Astrocyte (in vitro differentiated cells and primary cell): ENCODE results near the gene E2F2. TPM values are rescaled to one million over a fixed set of nuclear protein-coding genes. Genes with fewer than 3 reads are reported as not detected.
"Not testable (repeated sequence)": the region's sequence is repeated elsewhere in the genome, so short reads cannot be mapped to it uniquely, and the experiment has no call there.

Experiments used
- DNase-seq: peaks from one replicate; pipeline ENCODE4 v3.0.0-alpha.2; 2010; ENCODE audit warnings: low read depth
- FAIRE-seq: peaks from 2 replicates; lab custom pipeline; 2011; peaks lifted over from hg19 to GRCh38; lab: Jason Lieb, UNC
- H2AFZ ChIP-seq: 2 replicates; pipeline ENCODE4 v1.6.0; 2012; ENCODE audit warnings: low read depth, low read length, inconsistent platforms
- H3K27ac ChIP-seq: 2 replicates; pipeline ENCODE4 v1.5.1; 2011; ENCODE audit warnings: low read depth, low read length, inconsistent platforms
- H3K27me3 ChIP-seq: 2 replicates; pipeline ENCODE4 v1.6.0; 2011; ENCODE audit warnings: low read length, inconsistent platforms; ENCODE audit not compliant: insufficient read depth
- H3K36me3 ChIP-seq: 2 replicates; pipeline ENCODE4 v1.5.1; 2011; ENCODE audit warnings: low read length, inconsistent platforms; ENCODE audit not compliant: insufficient read depth
- H3K4me1 ChIP-seq: 2 replicates; pipeline ENCODE4 v1.5.1; 2011; ENCODE audit warnings: low read length, inconsistent platforms; ENCODE audit not compliant: insufficient read depth
- H3K4me2 ChIP-seq: 2 replicates; pipeline ENCODE4 v1.6.0; 2012; ENCODE audit warnings: low read length, inconsistent platforms
- H3K4me3 ChIP-seq: 2 replicates; pipeline ENCODE4 v1.5.1; 2011; ENCODE audit warnings: low read depth, mild to moderate bottlenecking, low read length, inconsistent platforms; ENCODE audit not compliant: insufficient read depth
- H3K79me2 ChIP-seq: 2 replicates; pipeline ENCODE4 v1.6.0; 2012; ENCODE audit warnings: mild to moderate bottlenecking, low read length, inconsistent platforms; ENCODE audit not compliant: insufficient read depth
- H3K9ac ChIP-seq: 2 replicates; pipeline ENCODE4 v1.6.0; 2012; ENCODE audit warnings: mild to moderate bottlenecking, low read length, inconsistent platforms
- H3K9me3 ChIP-seq: 2 replicates; pipeline ENCODE4 v1.5.1; 2012; ENCODE audit warnings: low read depth, mild to moderate bottlenecking, low read length, inconsistent platforms; ENCODE audit not compliant: insufficient read depth
- H4K20me1 ChIP-seq: 2 replicates; pipeline ENCODE4 v1.6.0; 2012; ENCODE audit warnings: low read length, inconsistent platforms; ENCODE audit not compliant: insufficient read depth
- H3K27ac Mint-ChIP-seq: one replicate; pipeline ENCODE4 v1.8.0; 2021; ENCODE audit warnings: mild to moderate bottlenecking, mixed read lengths; ENCODE audit not compliant: unreplicated experiment
- H3K27me3 Mint-ChIP-seq: one replicate; pipeline ENCODE4 v1.8.0; 2021; ENCODE audit warnings: low read depth, mixed read lengths; ENCODE audit not compliant: unreplicated experiment
- H3K36me3 Mint-ChIP-seq: one replicate; pipeline ENCODE4 v1.8.0; 2021; ENCODE audit warnings: low read depth, mixed read lengths; ENCODE audit not compliant: unreplicated experiment
- H3K4me1 Mint-ChIP-seq: one replicate; pipeline ENCODE4 v1.8.0; 2021; ENCODE audit warnings: low read depth, mixed read lengths; ENCODE audit not compliant: unreplicated experiment
- H3K4me3 Mint-ChIP-seq: one replicate; pipeline ENCODE4 v1.8.0; 2021; ENCODE audit warnings: mild to moderate bottlenecking, moderate library complexity, mixed read lengths; ENCODE audit not compliant: unreplicated experiment
- H3K9me3 Mint-ChIP-seq: one replicate; pipeline ENCODE4 v1.8.0; 2021; ENCODE audit warnings: mild to moderate bottlenecking, mixed read lengths; ENCODE audit not compliant: unreplicated experiment
- EZH2 ChIP-seq: IDR thresholded peaks from 2 replicates; pipeline ENCODE4 v1.6.1; 2012; ENCODE audit warnings: mild to moderate bottlenecking, low read length, inconsistent platforms; ENCODE audit not compliant: insufficient read depth
- total RNA-seq: library from RNA; stranded (reverse); gene quantifications from 2 replicates; pipeline ENCODE4 v1.2.1, GENCODE V29; 2021
- TF ChIP-seq, protein P1 (sequence below): IDR thresholded peaks from 2 replicates; pipeline ENCODE4 v1.5.1; 2011; ENCODE audit warnings: low read depth, mild to moderate bottlenecking, inconsistent platforms, low read length, moderate library complexity; ENCODE audit not compliant: insufficient read depth

E2F2 gene
- total RNA-seq, 1 donor from 2014 or later, result 0.11 TPM

DNA sequence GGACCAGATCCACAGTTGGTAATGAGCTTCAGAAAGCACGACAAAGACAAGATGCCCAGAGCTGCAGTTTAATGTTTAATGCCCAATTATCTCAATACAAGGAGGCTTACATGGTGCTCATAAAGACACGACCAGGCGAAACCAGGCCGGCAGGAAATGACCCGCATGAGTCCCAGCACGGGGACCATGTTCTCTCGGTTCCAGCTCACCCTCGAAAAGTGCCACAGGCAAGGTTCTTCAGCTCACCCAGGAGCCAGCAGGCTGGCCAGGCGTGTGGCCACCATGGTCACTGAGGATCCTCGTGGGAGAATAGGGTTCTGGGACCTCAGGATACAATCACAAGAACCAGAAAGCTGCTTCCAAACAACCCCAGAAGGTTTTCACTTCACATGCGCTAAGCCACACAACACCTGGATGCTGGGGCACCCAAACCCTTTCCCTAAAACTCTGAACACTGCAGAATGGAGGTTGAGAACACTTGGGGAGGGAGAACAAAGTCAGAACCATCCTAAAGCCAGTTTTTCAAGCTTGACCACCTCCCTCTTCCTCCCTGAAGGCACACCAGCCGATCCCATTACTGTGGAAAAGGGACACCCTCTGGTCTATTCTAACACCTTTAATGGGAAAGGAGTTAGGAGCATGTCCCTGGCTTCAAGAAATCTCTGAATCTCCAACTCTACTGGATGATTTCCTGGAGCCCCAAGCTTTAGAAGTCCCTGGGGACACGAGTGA is 24.5 kb downstream of the E2F2 start:
- peaks cover 28% of the 10 kb centered on the region for H3K27me3 Mint-ChIP-seq
- TF ChIP-seq, protein P1, sequence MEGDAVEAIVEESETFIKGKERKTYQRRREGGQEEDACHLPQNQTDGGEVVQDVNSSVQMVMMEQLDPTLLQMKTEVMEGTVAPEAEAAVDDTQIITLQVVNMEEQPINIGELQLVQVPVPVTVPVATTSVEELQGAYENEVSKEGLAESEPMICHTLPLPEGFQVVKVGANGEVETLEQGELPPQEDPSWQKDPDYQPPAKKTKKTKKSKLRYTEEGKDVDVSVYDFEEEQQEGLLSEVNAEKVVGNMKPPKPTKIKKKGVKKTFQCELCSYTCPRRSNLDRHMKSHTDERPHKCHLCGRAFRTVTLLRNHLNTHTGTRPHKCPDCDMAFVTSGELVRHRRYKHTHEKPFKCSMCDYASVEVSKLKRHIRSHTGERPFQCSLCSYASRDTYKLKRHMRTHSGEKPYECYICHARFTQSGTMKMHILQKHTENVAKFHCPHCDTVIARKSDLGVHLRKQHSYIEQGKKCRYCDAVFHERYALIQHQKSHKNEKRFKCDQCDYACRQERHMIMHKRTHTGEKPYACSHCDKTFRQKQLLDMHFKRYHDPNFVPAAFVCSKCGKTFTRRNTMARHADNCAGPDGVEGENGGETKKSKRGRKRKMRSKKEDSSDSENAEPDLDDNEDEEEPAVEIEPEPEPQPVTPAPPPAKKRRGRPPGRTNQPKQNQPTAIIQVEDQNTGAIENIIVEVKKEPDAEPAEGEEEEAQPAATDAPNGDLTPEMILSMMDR, result no peak
- TF ChIP-seq EZH2, result no peak

DNA sequence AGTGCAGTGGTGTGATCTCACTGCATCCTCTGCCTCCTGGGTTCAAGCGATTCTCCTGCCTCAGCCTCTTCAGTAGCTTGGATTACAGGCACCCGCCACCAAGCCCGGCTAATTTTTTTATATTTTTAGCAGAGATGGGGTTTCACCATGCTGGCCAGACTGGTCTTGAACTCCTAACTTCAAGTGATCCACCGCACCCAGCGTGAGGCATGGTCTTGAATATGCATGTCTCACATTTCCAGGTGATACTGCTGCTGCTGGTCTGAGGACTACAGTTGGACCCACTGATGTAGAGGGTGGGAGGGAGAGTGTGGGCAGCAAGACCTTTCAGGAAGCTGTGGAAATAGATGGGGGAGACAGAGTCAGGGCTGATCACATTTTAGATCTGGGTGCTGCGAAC is 25.2 kb downstream of the E2F2 start:
- no peaks in the 10 kb centered on the region for H3K4me1 Mint-ChIP-seq
- no peaks in the 10 kb centered on the region for H4K20me1 ChIP-seq
- no peak overlapping the region for H3K4me2 ChIP-seq
- no peaks in the 10 kb centered on the region for H3K36me3 Mint-ChIP-seq
- no peak overlapping the region for H3K27ac ChIP-seq
- no peaks in the 10 kb centered on the region for H3K36me3 ChIP-seq
- no peaks in the 10 kb centered on the region for H3K9me3 ChIP-seq
- no peak overlapping the region for H2AFZ ChIP-seq
- no peak overlapping the region for H3K9ac ChIP-seq
- H3K4me3 Mint-ChIP-seq, result no peak overlapping the region
- no peak overlapping the region for H3K27ac Mint-ChIP-seq
- no peak overlapping the region for H3K4me3 ChIP-seq
- no peaks in the 10 kb centered on the region for H3K4me1 ChIP-seq
- FAIRE-seq, result no peak
- no peak for DNase-seq
- H3K79me2 ChIP-seq, result no peaks in the 10 kb centered on the region
- no peaks in the 10 kb centered on the region for H3K27me3 ChIP-seq
- H3K9me3 Mint-ChIP-seq, result no peaks in the 10 kb centered on the region
- no peak for TF ChIP-seq EZH2
- TF ChIP-seq, protein P1, result no peak
- H3K27me3 Mint-ChIP-seq, result peaks cover 28% of the 10 kb centered on the region

More for the DNA sequence above, 24.5 kb downstream of the E2F2 start:
- DNase-seq (no peak), FAIRE-seq (no peak)
- no peaks in the 10 kb centered on the region for H3K27me3 ChIP-seq
- H3K4me3 Mint-ChIP-seq, result no peak overlapping the region
- no peak overlapping the region for H3K4me3 ChIP-seq
- no peak overlapping the region for H2AFZ ChIP-seq
- no peaks in the 10 kb centered on the region for H4K20me1 ChIP-seq
- no peak overlapping the region for H3K27ac Mint-ChIP-seq
- no peak overlapping the region for H3K4me2 ChIP-seq
- H3K9me3 Mint-ChIP-seq, result no peaks in the 10 kb centered on the region
- H3K27ac ChIP-seq, result no peak overlapping the region
- no peak overlapping the region for H3K9ac ChIP-seq
- no peaks in the 10 kb centered on the region for H3K9me3 ChIP-seq
- no peaks in the 10 kb centered on the region for H3K36me3 ChIP-seq
- H3K4me1 ChIP-seq, result no peaks in the 10 kb centered on the region
- no peaks in the 10 kb centered on the region for H3K36me3 Mint-ChIP-seq
- H3K4me1 Mint-ChIP-seq, result no peaks in the 10 kb centered on the region
- no peaks in the 10 kb centered on the region for H3K79me2 ChIP-seq

DNA sequence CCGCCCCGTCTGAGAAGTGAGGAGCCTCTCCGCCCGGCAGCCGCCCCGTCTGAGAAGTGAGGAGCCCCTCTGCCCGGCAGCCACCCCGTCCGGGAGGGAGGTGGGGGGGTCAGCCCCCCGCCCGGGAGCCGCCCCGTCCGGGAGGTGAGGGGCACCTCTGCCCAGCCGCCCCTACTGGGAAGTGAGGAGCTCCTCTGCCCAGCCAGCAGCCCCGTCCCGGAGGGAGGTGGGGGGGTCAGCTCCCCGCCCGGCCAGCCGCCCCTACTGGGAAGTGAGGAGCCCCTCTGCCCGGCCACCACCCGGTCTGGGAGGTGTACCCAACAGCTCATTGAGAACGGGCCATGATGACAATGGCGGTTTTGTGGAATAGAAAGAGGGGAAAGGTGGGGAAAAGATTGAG is 26.9 kb downstream of the E2F2 start:
- not testable (repeated sequence) for H3K27me3 ChIP-seq, H3K27ac Mint-ChIP-seq, H3K4me1 ChIP-seq, H3K36me3 Mint-ChIP-seq, H3K4me2 ChIP-seq, H3K4me3 Mint-ChIP-seq, H3K27ac ChIP-seq, FAIRE-seq, H3K79me2 ChIP-seq, H3K9me3 ChIP-seq, H2AFZ ChIP-seq, H3K9ac ChIP-seq, H3K9me3 Mint-ChIP-seq, H3K4me1 Mint-ChIP-seq, H3K36me3 ChIP-seq, H4K20me1 ChIP-seq, H3K4me3 ChIP-seq, DNase-seq
- peaks cover 27% of the 10 kb centered on the region for H3K27me3 Mint-ChIP-seq
